ENCODE results near the gene ANO6.
"Not testable (repeated sequence)": the region's sequence is repeated elsewhere in the genome, so short reads cannot be mapped to it uniquely, and the experiment has no call there.

The ANO6 gene

DNA sequence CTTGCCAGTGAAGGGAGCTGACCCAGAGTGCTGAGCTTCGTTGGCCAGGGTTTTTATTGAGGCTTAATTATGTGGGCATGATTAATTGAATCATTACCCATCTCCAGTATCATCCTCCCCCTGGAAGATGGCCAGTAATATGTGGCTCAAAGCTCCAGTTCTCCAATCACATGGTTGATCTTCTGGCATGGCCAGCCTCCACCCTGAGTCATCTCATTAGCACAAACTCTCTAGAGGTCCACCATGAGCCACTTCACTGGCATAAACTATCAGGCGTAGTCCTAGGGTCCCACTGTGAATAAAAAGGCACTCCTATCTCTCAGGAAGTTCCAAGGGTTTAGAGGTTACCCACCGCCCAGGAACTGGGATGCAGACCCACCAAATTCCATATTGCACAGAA is 135.0 kb downstream of the ANO6 start:
- DNase-seq = peak; percentile 23

DNA sequence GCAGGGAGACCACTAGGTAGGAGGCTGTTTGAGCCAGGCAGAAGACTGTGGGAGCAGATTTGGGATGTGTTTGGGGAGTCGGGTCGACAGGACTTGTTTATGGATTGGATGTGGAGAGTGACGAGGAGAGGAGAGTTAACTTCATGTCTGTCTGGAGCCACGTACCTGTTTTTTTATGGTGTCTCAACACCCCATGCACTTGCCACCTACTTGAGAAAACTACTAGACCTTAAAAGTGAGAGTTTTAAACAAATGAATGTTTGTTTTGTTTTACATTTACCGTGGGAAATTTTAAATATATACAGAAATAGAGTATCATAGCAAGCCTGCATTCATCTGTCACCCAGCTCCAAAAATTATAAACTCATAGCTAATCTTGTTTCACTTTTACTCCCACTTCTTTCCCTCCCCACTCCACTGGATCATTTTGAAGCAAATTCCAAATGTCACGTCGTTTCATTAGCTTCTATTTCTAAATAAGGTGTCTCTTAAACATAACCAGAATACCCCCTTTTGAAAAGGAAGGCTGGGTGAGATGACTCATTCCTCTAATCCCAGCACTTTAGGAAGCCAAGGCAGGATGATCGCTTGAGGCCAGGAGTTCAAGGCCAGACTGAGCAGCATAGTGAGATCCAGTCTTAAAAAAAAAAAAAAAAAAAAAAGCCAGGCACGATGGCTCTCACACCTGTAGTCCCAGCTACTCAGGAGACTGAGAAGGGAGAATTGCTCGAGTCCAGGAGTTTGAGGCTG is 136.2 kb downstream of the ANO6 start:
- DNase-seq = no peak

DNA sequence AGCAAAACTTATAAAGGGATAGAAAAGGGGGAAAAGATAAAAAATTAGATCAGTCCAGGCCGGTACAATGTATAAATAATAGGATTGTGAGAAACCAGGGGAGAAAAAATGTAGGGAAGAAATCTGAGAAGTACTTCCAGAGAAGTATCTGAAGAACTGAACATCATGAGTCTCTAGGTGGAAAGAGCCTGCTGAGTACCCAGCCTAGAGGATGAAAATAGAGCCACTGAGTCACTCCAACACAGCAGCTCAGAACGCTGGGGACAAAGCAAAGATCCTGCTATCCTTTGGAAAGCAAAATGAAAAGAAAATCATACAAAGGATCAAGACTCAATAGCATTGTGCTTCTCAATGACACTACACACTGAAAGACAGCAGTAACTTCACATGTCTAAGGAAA is 138.0 kb downstream of the ANO6 start:
- no peak for DNase-seq

- DNase-seq = no peak
Observed at GRCh38 chr12:45354399-45354798, 138.5 kb downstream of the ANO6 start.

- DNase-seq = no peak
Observed at GRCh38 chr12:45355730-45356129, 139.8 kb downstream of the ANO6 start.

DNA sequence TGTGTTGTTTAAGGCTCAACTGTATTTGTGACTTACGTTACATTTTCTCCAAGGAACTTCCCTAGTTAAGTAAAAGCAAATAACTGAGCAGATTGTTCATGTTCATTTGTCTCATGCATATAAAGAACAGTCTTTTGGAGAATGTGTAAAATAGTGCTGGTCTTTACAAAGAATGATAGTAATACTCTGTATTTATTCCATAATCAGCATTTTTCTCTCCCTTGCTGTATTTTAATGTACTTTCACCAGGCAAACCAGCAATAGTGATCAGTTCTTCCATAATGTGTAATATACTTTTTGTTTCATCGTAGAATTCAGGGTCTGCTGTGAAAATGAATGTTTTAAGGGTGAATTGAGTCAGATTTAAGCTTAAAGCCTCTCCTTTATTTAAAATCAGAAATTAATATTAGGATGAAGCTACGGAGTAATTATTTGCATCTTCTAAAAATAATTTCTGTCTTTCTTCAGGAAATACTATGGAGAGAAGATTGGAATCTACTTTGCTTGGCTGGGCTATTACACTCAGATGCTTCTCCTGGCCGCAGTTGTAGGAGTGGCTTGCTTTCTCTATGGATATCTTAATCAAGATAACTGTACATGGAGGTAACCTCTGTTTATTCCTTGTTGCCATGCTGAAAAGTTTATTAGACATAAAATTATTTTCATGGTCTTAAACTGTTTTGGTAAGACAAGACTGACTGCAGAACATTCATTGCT is 141.1 kb downstream of the ANO6 start:
- no peak for DNase-seq

GRCh38 chr12:45357539-45358417 is 141.9 kb downstream of the ANO6 start:
- peak; percentile 12 for DNase-seq

DNA sequence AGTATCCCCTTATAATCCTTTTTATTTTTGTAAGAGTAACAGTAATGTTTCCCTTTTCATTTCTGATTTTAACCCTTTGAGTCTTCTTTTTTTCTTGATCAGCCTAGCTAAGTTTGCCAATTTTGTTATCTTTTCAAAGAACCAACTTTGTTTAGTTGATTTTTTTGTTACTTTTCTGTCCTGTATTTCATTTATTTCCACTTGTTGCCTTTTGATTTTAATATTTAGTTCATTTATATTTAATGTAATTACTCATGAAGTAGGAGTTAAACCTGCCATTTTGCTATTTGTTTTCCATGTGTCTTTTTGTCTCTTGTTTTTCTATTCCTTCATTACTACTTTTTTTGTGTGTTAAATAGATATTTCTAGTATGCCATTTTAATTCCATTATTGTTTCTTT is 146.4 kb downstream of the ANO6 start:
- DNase-seq = no peak

- no peak for DNase-seq
Observed at GRCh38 chr12:45363903-45364302, 148.0 kb downstream of the ANO6 start.

GRCh38 chr12:45368841-45369489 is 153.1 kb downstream of the ANO6 start:
- DNase-seq = peak; percentile 20

GRCh38 chr12:45377815-45378214 is 161.9 kb downstream of the ANO6 start:
- DNase-seq = peak; percentile 11

DNA sequence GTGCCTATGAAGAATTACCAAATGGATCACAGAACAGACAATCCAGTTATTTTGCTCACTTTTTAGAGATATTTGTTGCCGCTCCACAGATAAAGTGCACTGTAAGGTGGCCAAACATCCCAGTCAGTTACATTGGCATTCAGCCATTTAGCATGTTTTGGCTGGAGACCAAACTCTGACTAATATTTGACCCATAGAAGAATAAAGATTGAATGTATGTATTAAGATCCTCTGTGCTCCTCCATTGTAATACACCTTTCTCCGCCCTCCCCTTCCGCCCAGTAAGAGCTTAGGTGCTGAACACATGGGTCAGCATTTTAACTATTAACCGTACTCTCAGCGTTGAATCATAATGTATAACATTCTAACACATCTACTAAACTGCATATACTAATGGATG is 163.4 kb downstream of the ANO6 start:
- DNase-seq = peak; percentile 58

DNA sequence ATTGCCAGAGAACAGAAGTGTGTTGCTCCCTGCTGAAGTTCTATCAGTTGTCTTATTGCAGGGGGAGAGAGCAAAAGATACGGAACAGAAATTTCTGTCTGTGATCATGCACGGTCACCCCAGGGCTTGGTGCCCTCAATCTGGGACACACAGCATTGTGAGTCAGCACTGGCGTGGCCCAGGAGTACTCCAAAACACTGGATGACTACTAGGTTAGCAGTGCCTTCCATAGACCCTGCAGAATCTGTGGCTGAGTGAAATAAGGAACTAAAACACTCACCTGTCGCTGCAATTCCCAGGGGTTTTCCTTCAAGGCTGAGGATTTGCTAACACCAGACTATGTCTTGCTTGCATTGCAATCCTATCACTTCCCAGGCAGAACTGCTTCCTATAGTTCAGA is 165.5 kb downstream of the ANO6 start:
- DNase-seq = no peak

GRCh38 chr12:45388545-45388944 is 172.7 kb downstream of the ANO6 start:
- peak; percentile 57 for DNase-seq

- no peak for DNase-seq
Observed at GRCh38 chr12:45389426-45389825, 173.5 kb downstream of the ANO6 start.

- DNase-seq = not testable (repeated sequence)
Observed at GRCh38 chr12:45397499-45397898, 181.6 kb downstream of the ANO6 start.

- peak; percentile 62 for DNase-seq
Observed at GRCh38 chr12:45398552-45398951, 182.7 kb downstream of the ANO6 start.

GRCh38 chr12:45400991-45401390 is 185.1 kb downstream of the ANO6 start:
- DNase-seq = no peak

DNA sequence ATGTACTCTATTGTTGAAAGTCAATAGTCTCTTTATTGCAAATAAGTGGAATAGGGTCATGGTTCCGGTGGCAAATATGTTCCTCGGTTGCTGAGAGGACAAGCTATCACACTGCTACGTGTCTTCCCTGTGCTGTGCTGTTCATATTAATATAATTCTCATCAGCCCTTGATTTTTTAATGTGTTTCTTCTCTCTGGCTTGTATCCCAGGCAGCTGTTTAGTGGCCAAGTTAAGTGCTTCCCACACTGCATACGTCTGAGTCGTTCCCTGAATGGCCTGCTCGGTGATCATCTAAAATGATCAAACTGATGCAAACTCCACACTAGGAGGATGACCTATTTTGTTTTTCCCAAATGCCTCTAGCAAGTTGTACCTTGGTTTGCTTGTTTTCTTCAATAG is 186.4 kb downstream of the ANO6 start:
- DNase-seq = no peak

- DNase-seq = no peak
Observed at GRCh38 chr12:45406988-45407850, 191.3 kb downstream of the ANO6 start.

DNA sequence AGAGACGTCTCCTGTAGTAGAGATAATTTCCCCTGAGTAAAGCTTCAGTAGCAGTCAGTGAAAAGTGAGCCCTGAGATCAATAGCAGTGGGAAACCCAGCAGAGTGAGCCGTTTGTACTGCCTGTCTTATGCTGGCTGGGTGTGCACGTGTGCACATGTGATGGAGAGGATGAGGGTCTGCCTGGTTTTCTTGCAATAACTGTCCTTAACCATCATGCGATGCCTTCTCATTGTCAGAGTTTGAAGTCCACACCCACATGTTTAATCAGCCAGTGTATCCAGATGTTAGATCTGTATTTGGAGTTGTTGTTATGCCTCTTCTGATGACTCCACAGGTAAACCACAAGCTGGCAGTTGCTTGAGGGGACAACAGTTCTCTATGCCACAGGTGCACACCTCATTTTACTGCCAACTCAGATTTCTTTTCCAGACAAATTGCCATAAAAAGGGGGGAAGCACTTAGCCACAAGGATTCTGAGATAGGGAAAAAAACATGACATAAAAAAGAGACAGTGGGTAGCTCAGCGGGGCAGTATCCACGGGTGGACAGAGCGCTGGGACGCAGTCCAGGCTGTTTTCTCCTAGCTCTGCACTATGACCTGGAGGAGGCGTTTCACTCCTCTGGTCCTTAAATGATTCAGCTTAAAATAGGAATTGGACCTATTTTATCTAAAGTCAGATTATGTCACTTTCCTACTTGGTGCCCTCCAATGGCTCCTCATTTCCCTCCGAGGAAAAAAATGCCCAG is 192.3 kb downstream of the ANO6 start:
- DNase-seq = no peak
